Measurements from ENCODE around the gene SMG7. TPM values are rescaled to one million over a fixed set of nuclear protein-coding genes. Genes with fewer than 3 reads are reported as not detected.

Gene SMG7
- total RNA-seq, 1 experiment from 2014 or later: 54.1 TPM

DNA sequence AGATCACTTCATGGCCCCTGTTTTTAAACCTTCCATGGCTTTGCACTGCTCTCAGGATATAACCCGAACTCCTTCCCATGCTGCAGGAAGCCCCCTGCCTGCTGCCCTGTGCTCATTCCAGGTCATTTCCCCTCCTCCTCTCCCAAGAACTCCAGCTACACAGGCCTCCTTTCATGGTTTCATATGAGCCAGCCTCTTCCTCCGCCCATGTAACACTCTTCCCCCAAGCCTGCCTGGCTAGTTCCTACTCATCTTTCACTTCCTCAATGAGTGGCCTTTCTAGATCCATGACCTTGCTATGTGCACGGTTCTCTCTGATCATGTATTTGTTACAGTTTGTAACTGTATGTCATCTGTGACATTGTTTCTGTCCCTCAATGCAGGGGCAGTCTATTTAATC, 121.1 kb downstream of the SMG7 start:
- peaks cover 0 to 7% of the 10 kb centered on the region in 2 experiments; a peak in 1 of 4 replicates for H3K4me1 ChIP-seq (ENCODE audit: control insufficient read depth in 1 of 2, insufficient read depth in 2 of 2, low read length in 2 of 2)
- H3K9me2 ChIP-seq (ENCODE audit: insufficient read depth): no peaks in the 10 kb centered on the region
- no peaks in the 10 kb centered on the region for H3K27me3 ChIP-seq (ENCODE audit: insufficient read depth, low read length)
- no peaks in the 10 kb centered on the region for H4K20me1 ChIP-seq (ENCODE audit: insufficient read depth)
- RAD21 ChIA-PET (ENCODE audit: low non-redundant PET in 1 of 2, low total read pairs in 2 of 2, uncharacterized antibody in 2 of 2, unreplicated experiment in 2 of 2): no interaction called here
- H2AFZ ChIP-seq (ENCODE audit: low read depth, low read length, poor library complexity, severe bottlenecking): no peak overlapping the region
- no peak overlapping the region for H3K4me2 ChIP-seq (ENCODE audit: low read length)
- POLR2A ChIA-PET: no interaction called here
- no peak overlapping the region for H3K4me3 ChIP-seq (replicated peaks in 1 of 2; ENCODE audit: low read depth in 1 of 2, low read length in 2 of 2)
- CTCF ChIA-PET: no interaction called here
- H3K36me3 ChIP-seq (ENCODE audit: control insufficient read depth in 1 of 2, insufficient read depth in 2 of 2, low read length in 2 of 2): no peaks in the 10 kb centered on the region
- no peak overlapping the region for H3K27ac ChIP-seq (ENCODE audit: low read depth, low read length)
- ATAC-seq (no peak), DNase-seq (ENCODE audit: low read depth, low spot score) (no peak)
- no peaks in the 10 kb centered on the region for H3K9me3 ChIP-seq (ENCODE audit: control insufficient read depth in 1 of 2, insufficient read depth in 1 of 2, low read depth in 1 of 2, low read length in 2 of 2)
- TF ChIP-seq ELF1 (IDR thresholded peaks at IDR 0.05; ENCODE audit: borderline replicate concordance, low read depth): no peak
- TF ChIP-seq EGR1 (IDR thresholded peaks at IDR 0.05; ENCODE audit: low read depth): no peak
- no peak for TF ChIP-seq YY1 (IDR thresholded peaks at IDR 0.05; ENCODE audit: extremely low read depth, insufficient replicate concordance, low read depth, low read length)
- TF ChIP-seq ZFX (IDR thresholded peaks at IDR 0.05): no peak
- no peak for TF ChIP-seq JUND (IDR thresholded peaks at IDR 0.05)
- no TSS peak for BruUV-seq (replicated peaks)
- no peaks in the 10 kb centered on the region for H3K79me2 ChIP-seq (ENCODE audit: insufficient read depth, low read length)
- H3K9ac ChIP-seq (ENCODE audit: low read length): no peak overlapping the region
- intact Hi-C loops (cut with micrococcal nuclease): no loop called here

DNA sequence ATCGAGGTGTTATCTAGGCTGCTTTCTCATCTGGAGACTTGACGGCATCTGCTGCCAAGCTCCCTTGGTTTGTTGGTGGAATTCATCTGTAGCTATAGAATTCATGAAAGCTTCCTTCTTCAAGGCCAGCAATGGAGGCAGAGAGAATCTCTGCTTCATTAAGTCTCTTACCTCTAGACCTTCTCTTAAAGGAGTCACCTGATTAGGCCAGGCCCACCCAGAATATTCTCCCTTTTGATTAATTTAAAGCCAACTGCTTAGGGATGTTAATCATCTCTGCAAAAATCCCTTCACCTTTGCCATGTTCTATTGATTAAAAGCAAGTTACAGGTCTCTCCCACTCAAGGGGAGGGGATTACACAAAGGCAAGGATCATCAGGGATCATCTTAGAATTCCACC, 123.2 kb downstream of the SMG7 start:
- ATAC-seq (no peak), DNase-seq (ENCODE audit: low read depth, low spot score) (no peak)
- no peaks in the 10 kb centered on the region for H3K27me3 ChIP-seq (ENCODE audit: insufficient read depth, low read length)
- TF ChIP-seq, protein P1, sequence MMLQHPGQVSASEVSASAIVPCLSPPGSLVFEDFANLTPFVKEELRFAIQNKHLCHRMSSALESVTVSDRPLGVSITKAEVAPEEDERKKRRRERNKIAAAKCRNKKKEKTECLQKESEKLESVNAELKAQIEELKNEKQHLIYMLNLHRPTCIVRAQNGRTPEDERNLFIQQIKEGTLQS (IDR thresholded peaks at IDR 0.05): no peak
- TF ChIP-seq EGR1 (IDR thresholded peaks at IDR 0.05; ENCODE audit: low read depth): no peak
- TF ChIP-seq POLR2AphosphoS5 (IDR thresholded peaks at IDR 0.05; ENCODE audit: low read depth, low read length): no peak
- TF ChIP-seq ELF1 (IDR thresholded peaks at IDR 0.05; ENCODE audit: borderline replicate concordance, low read depth): no peak
- TF ChIP-seq POLR2A (IDR thresholded peaks at IDR 0.05; ENCODE audit: borderline replicate concordance, extremely low read depth, insufficient read depth, insufficient read length): no peak
- no peak for TF ChIP-seq RAD21 (IDR thresholded peaks at IDR 0.05; ENCODE audit: low read depth)
- no peak for TF ChIP-seq SIN3A (IDR thresholded peaks at IDR 0.05; ENCODE audit: low read depth)
- TF ChIP-seq, protein P2, sequence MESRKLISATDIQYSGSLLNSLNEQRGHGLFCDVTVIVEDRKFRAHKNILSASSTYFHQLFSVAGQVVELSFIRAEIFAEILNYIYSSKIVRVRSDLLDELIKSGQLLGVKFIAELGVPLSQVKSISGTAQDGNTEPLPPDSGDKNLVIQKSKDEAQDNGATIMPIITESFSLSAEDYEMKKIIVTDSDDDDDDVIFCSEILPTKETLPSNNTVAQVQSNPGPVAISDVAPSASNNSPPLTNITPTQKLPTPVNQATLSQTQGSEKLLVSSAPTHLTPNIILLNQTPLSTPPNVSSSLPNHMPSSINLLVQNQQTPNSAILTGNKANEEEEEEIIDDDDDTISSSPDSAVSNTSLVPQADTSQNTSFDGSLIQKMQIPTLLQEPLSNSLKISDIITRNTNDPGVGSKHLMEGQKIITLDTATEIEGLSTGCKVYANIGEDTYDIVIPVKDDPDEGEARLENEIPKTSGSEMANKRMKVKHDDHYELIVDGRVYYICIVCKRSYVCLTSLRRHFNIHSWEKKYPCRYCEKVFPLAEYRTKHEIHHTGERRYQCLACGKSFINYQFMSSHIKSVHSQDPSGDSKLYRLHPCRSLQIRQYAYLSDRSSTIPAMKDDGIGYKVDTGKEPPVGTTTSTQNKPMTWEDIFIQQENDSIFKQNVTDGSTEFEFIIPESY (IDR thresholded peaks at IDR 0.05; ENCODE audit: extremely low read depth, insufficient replicate concordance, low read length): no peak
- TF ChIP-seq EZH2 (IDR thresholded peaks at IDR 0.05): no peak
- TF ChIP-seq JUND (IDR thresholded peaks at IDR 0.05): no peak
- TF ChIP-seq CBX3 (IDR thresholded peaks at IDR 0.05; ENCODE audit: low read depth): no peak
- TF ChIP-seq SRF (IDR thresholded peaks at IDR 0.05; ENCODE audit: low read depth): no peak
- TF ChIP-seq, protein P3, sequence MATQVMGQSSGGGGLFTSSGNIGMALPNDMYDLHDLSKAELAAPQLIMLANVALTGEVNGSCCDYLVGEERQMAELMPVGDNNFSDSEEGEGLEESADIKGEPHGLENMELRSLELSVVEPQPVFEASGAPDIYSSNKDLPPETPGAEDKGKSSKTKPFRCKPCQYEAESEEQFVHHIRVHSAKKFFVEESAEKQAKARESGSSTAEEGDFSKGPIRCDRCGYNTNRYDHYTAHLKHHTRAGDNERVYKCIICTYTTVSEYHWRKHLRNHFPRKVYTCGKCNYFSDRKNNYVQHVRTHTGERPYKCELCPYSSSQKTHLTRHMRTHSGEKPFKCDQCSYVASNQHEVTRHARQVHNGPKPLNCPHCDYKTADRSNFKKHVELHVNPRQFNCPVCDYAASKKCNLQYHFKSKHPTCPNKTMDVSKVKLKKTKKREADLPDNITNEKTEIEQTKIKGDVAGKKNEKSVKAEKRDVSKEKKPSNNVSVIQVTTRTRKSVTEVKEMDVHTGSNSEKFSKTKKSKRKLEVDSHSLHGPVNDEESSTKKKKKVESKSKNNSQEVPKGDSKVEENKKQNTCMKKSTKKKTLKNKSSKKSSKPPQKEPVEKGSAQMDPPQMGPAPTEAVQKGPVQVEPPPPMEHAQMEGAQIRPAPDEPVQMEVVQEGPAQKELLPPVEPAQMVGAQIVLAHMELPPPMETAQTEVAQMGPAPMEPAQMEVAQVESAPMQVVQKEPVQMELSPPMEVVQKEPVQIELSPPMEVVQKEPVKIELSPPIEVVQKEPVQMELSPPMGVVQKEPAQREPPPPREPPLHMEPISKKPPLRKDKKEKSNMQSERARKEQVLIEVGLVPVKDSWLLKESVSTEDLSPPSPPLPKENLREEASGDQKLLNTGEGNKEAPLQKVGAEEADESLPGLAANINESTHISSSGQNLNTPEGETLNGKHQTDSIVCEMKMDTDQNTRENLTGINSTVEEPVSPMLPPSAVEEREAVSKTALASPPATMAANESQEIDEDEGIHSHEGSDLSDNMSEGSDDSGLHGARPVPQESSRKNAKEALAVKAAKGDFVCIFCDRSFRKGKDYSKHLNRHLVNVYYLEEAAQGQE (IDR thresholded peaks at IDR 0.05; ENCODE audit: low read depth): no peak
- no peak for TF ChIP-seq SP1 (IDR thresholded peaks at IDR 0.05; ENCODE audit: low read depth)

More for the DNA sequence above, 123.2 kb downstream of the SMG7 start:
- intact Hi-C loops (cut with micrococcal nuclease): no loop called here
- ChIA-PET CTCF (no interaction called here), POLR2A (no interaction called here), RAD21 (ENCODE audit: low non-redundant PET in 1 of 2, low total read pairs in 2 of 2, uncharacterized antibody in 2 of 2, unreplicated experiment in 2 of 2) (no interaction called here)
- Histone ChIP-seq H3K36me3 (ENCODE audit: control insufficient read depth in 1 of 2, insufficient read depth in 2 of 2, low read length in 2 of 2) (no peaks in the 10 kb centered on the region), H3K9ac (ENCODE audit: low read length) (no peak overlapping the region), H4K20me1 (ENCODE audit: insufficient read depth) (no peaks in the 10 kb centered on the region), H3K4me3 (replicated peaks in 1 of 2; ENCODE audit: low read depth in 1 of 2, low read length in 2 of 2) (no peak overlapping the region), H2AFZ (ENCODE audit: low read depth, low read length, poor library complexity, severe bottlenecking) (no peak overlapping the region), H3K4me1 (ENCODE audit: control insufficient read depth in 1 of 2, insufficient read depth in 2 of 2, low read length in 2 of 2) (peaks cover 0 to 7% of the 10 kb centered on the region in 2 experiments; a peak in 1 of 4 replicates), H3K27ac (ENCODE audit: low read depth, low read length) (no peak overlapping the region), H3K9me2 (ENCODE audit: insufficient read depth) (no peaks in the 10 kb centered on the region), H3K4me2 (ENCODE audit: low read length) (no peak overlapping the region), H3K9me3 (ENCODE audit: control insufficient read depth in 1 of 2, insufficient read depth in 1 of 2, low read depth in 1 of 2, low read length in 2 of 2) (no peaks in the 10 kb centered on the region), H3K79me2 (ENCODE audit: insufficient read depth, low read length) (no peaks in the 10 kb centered on the region)
- BruUV-seq (replicated peaks): no TSS peak
